Osteoblast (primary cell): ENCODE results near the gene MMD2. TPM values are rescaled to one million over a fixed set of nuclear protein-coding genes. Genes with fewer than 3 reads are reported as not detected.

Source experiments
- DNase-seq: peaks from one replicate; pipeline ENCODE4 v3.0.0; 2011; ENCODE audit warnings: low spot score, mixed read lengths; ENCODE audit not compliant: insufficient read length; ENCODE audit errors: missing footprints
- H2AFZ ChIP-seq: 2 replicates; pipeline ENCODE4 v1.6.0; 2011; ENCODE audit warnings: mild to moderate bottlenecking, low read length
- H3K27ac ChIP-seq: 2 replicates; pipeline ENCODE4 v1.5.1; 2011; ENCODE audit warnings: mild to moderate bottlenecking, low read depth, low read length, moderate library complexity
- H3K27me3 ChIP-seq: 2 replicates; pipeline ENCODE4 v1.6.0; 2012; ENCODE audit warnings: mild to moderate bottlenecking, control low read depth, inconsistent platforms, low read length, moderate library complexity; ENCODE audit not compliant: insufficient read depth
- H3K36me3 ChIP-seq: 2 replicates; pipeline ENCODE4 v1.5.1; 2011; ENCODE audit warnings: mild to moderate bottlenecking, low read length, control low read depth, moderate library complexity; ENCODE audit not compliant: insufficient read depth
- H3K4me1 ChIP-seq: 2 replicates; pipeline ENCODE4 v1.5.1; 2011; ENCODE audit warnings: mild to moderate bottlenecking, low read length, control low read depth, moderate library complexity; ENCODE audit not compliant: insufficient read depth
- H3K4me2 ChIP-seq: 2 replicates; pipeline ENCODE4 v1.6.0; 2011; ENCODE audit warnings: mild to moderate bottlenecking, low read length; ENCODE audit not compliant: insufficient read depth
- H3K4me3 ChIP-seq: fragments of 200-600 bp; sonication (generic); 3 replicates; pipeline ENCODE4 v1.5.1; 2012; ENCODE audit warnings: mild to moderate bottlenecking, low read length, inconsistent platforms; ENCODE audit not compliant: insufficient read depth
- H3K79me2 ChIP-seq: 2 replicates; pipeline ENCODE4 v1.6.0; 2012; ENCODE audit warnings: mild to moderate bottlenecking, low read length, control low read depth, inconsistent platforms; ENCODE audit not compliant: insufficient read depth
- H3K9me3 ChIP-seq: 2 replicates; pipeline ENCODE4 v1.5.1; 2011; ENCODE audit warnings: low read depth, low read length, control low read depth
- H4K20me1 ChIP-seq: 2 replicates; pipeline ENCODE4 v1.6.0; 2012; ENCODE audit warnings: mild to moderate bottlenecking, low read length, control low read depth; ENCODE audit not compliant: insufficient read depth
- total RNA-seq: library from RNA; depleted of rRNA; stranded (reverse); fragments of >200 nt; gene quantifications from 2 replicates; pipeline ENCODE4 v1.2.3, GENCODE V29; 2012
- TF ChIP-seq, protein P1 (sequence below): IDR thresholded peaks from 2 replicates; pipeline ENCODE4 v1.5.1; 2011; ENCODE audit warnings: mild to moderate bottlenecking, low read depth, low read length, moderate library complexity; ENCODE audit errors: extremely low read depth

MMD2 gene
- total RNA-seq, 1 donor = not detected

GRCh38 chr7:4945949-4946348 is 13.0 kb downstream of the MMD2 start:
- no peaks in the 10 kb centered on the region for H4K20me1 ChIP-seq

GRCh38 chr7:4944939-4945338 is 14.0 kb downstream of the MMD2 start:
- Histone ChIP-seq H3K27ac (no peak overlapping the region), H3K4me3 (no peak overlapping the region), H3K79me2 (no peaks in the 10 kb centered on the region), H4K20me1 (no peaks in the 10 kb centered on the region), H2AFZ (no peak overlapping the region), H3K4me1 (no peaks in the 10 kb centered on the region), H3K9me3 (no peaks in the 10 kb centered on the region), H3K27me3 (no peaks in the 10 kb centered on the region), H3K36me3 (no peaks in the 10 kb centered on the region), H3K4me2 (no peak overlapping the region)
- no peak for DNase-seq
- TF ChIP-seq, protein P1, sequence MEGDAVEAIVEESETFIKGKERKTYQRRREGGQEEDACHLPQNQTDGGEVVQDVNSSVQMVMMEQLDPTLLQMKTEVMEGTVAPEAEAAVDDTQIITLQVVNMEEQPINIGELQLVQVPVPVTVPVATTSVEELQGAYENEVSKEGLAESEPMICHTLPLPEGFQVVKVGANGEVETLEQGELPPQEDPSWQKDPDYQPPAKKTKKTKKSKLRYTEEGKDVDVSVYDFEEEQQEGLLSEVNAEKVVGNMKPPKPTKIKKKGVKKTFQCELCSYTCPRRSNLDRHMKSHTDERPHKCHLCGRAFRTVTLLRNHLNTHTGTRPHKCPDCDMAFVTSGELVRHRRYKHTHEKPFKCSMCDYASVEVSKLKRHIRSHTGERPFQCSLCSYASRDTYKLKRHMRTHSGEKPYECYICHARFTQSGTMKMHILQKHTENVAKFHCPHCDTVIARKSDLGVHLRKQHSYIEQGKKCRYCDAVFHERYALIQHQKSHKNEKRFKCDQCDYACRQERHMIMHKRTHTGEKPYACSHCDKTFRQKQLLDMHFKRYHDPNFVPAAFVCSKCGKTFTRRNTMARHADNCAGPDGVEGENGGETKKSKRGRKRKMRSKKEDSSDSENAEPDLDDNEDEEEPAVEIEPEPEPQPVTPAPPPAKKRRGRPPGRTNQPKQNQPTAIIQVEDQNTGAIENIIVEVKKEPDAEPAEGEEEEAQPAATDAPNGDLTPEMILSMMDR = no peak

More at GRCh38 chr7:4945949-4946348, 13.0 kb downstream of the MMD2 start:
- no peaks in the 10 kb centered on the region for H3K9me3 ChIP-seq
- no peaks in the 10 kb centered on the region for H3K79me2 ChIP-seq
- H3K4me2 ChIP-seq = no peak overlapping the region
- no peak for DNase-seq
- H3K4me3 ChIP-seq = no peak overlapping the region
- TF ChIP-seq, protein P1 = no peak
- H3K36me3 ChIP-seq = no peaks in the 10 kb centered on the region
- H3K27me3 ChIP-seq = no peaks in the 10 kb centered on the region
- H2AFZ ChIP-seq = no peak overlapping the region
- no peaks in the 10 kb centered on the region for H3K4me1 ChIP-seq
- no peak overlapping the region for H3K27ac ChIP-seq

GRCh38 chr7:4943297-4943696 is 15.7 kb downstream of the MMD2 start:
- no peaks in the 10 kb centered on the region for H3K36me3 ChIP-seq
- TF ChIP-seq, protein P1 = no peak
- no peak overlapping the region for H3K4me2 ChIP-seq
- no peaks in the 10 kb centered on the region for H3K9me3 ChIP-seq
- no peaks in the 10 kb centered on the region for H4K20me1 ChIP-seq
- no peaks in the 10 kb centered on the region for H3K27me3 ChIP-seq
- no peaks in the 10 kb centered on the region for H3K4me1 ChIP-seq
- H3K4me3 ChIP-seq = no peak overlapping the region
- no peaks in the 10 kb centered on the region for H3K79me2 ChIP-seq
- no peak for DNase-seq
- H3K27ac ChIP-seq = no peak overlapping the region
- H2AFZ ChIP-seq = no peak overlapping the region

- TF ChIP-seq, protein P1 = no peak
These were observed 18.8 kb downstream of the MMD2 start for GRCh38 chr7:4939971-4940728.

More at GRCh38 chr7:4939971-4940728, 18.8 kb downstream of the MMD2 start:
- no peak for DNase-seq
- Histone ChIP-seq H3K36me3 (no peaks in the 10 kb centered on the region), H3K27ac (no peak overlapping the region), H3K4me1 (no peaks in the 10 kb centered on the region), H3K27me3 (no peaks in the 10 kb centered on the region), H3K4me2 (no peak overlapping the region), H3K4me3 (no peak overlapping the region), H3K79me2 (no peaks in the 10 kb centered on the region), H3K9me3 (no peaks in the 10 kb centered on the region), H4K20me1 (no peaks in the 10 kb centered on the region), H2AFZ (no peak overlapping the region)
